Measurements from ENCODE around the gene RAB5IF. TPM values are rescaled to one million over a fixed set of nuclear protein-coding genes. Genes with fewer than 3 reads are reported as not detected.

Gene RAB5IF
- total and polyA plus RNA-seq, 2 of the 13 experiments (the other 11 are each of a cell fraction or from before 2014, with no cell fraction given): 261 to 305 TPM

DNA sequence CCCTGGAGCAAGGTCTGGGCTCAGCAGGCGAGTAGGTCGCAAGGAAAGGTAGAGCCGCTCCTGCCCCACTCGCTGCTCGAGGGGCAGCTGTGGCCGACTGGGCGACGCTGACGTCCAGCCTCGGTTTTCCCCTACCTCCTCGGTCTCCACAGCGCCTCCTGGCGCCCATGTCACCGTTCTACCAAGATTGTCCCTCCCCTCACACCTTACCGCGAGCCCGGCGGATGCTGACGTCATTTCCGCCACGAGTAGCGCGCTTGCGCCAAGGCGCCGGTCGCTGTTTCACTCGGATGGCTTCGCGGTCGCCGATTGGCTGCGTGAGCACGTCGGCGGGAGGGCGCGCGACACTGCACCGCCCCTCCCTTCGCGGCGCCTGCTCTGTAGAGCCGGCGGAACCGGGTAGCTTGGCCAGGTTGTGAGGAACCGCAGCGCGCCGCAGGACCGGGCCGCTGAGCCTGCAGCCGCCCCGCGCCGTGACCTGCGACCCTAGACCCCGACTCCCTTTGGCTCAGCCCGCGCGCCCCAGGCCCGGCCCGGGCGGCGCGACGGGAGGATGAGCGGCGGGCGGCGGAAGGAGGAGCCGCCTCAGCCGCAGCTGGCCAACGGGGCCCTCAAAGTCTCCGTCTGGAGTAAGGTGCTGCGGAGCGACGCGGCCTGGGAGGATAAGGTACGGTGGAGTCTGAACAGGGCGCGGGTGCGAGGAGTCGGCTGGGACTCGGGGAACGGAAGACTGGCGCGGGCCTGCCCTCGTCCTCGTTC is at the start of gene RAB5IF (continued):
- TF ChIP-seq ZNF564 (CRISPR knock-in tag; IDR thresholded peaks at IDR 0.05) (peak; percentile 88; the same call in 1 of the 2 replicates), ZNF451 (CRISPR knock-in tag; IDR thresholded peaks at IDR 0.05) (peak; percentile 96), REXO4 (CRISPR knock-in tag; IDR thresholded peaks at IDR 0.05; ENCODE audit: borderline replicate concordance) (no peak), ZC3H4 (CRISPR knock-in tag; IDR thresholded peaks at IDR 0.05; ENCODE audit: borderline replicate concordance) (no peak; the same call in 1 of the 2 replicates), ZNF589 (CRISPR knock-in tag; conservative IDR thresholded peaks at IDR 0.05) (peak; percentile 20; the same call in 1 of the 2 replicates), EP300 (IDR thresholded peaks at IDR 0.05; ENCODE audit: low read depth in 2 of 2, low read length in 2 of 2) (peak; percentile 59 to 80), EP300 (CRISPR knock-in tag; IDR thresholded peaks at IDR 0.05; ENCODE audit: borderline replicate concordance) (peak; percentile 58; the same call in 1 of the 2 replicates), ZNF431 (CRISPR knock-in tag; IDR thresholded peaks at IDR 0.05; ENCODE audit: borderline replicate concordance, low read depth) (peak; percentile 96), TMF1 (CRISPR knock-in tag; IDR thresholded peaks at IDR 0.05; ENCODE audit: low read depth) (peak; percentile 94; the same call in 1 of the 2 replicates), YEATS4 (CRISPR knock-in tag; IDR thresholded peaks at IDR 0.05; ENCODE audit: borderline replicate concordance) (peak; percentile 98), NFE2 (CRISPR knock-in tag; IDR thresholded peaks at IDR 0.05) (no peak), SP4 (CRISPR knock-in tag; IDR thresholded peaks at IDR 0.05) (peak; percentile 95), SRSF4 (IDR thresholded peaks at IDR 0.05; ENCODE audit: low read depth, low read length, poor library complexity, severe bottlenecking) (no peak), NR2F6 (IDR thresholded peaks at IDR 0.05) (no peak), NR2F6 (CRISPR knock-in tag; IDR thresholded peaks at IDR 0.05) (peak; percentile 89; the same call in 1 of the 2 replicates), TAF1 (CRISPR knock-in tag; IDR thresholded peaks at IDR 0.05) (peak; percentile 92), ZFYVE20 (CRISPR knock-in tag; IDR thresholded peaks at IDR 0.05; ENCODE audit: borderline replicate concordance, low read depth) (no peak), YEATS2 (CRISPR knock-in tag; IDR thresholded peaks at IDR 0.05; ENCODE audit: borderline replicate concordance) (peak; percentile 100)
- TF ChIP-seq, protein P1, sequence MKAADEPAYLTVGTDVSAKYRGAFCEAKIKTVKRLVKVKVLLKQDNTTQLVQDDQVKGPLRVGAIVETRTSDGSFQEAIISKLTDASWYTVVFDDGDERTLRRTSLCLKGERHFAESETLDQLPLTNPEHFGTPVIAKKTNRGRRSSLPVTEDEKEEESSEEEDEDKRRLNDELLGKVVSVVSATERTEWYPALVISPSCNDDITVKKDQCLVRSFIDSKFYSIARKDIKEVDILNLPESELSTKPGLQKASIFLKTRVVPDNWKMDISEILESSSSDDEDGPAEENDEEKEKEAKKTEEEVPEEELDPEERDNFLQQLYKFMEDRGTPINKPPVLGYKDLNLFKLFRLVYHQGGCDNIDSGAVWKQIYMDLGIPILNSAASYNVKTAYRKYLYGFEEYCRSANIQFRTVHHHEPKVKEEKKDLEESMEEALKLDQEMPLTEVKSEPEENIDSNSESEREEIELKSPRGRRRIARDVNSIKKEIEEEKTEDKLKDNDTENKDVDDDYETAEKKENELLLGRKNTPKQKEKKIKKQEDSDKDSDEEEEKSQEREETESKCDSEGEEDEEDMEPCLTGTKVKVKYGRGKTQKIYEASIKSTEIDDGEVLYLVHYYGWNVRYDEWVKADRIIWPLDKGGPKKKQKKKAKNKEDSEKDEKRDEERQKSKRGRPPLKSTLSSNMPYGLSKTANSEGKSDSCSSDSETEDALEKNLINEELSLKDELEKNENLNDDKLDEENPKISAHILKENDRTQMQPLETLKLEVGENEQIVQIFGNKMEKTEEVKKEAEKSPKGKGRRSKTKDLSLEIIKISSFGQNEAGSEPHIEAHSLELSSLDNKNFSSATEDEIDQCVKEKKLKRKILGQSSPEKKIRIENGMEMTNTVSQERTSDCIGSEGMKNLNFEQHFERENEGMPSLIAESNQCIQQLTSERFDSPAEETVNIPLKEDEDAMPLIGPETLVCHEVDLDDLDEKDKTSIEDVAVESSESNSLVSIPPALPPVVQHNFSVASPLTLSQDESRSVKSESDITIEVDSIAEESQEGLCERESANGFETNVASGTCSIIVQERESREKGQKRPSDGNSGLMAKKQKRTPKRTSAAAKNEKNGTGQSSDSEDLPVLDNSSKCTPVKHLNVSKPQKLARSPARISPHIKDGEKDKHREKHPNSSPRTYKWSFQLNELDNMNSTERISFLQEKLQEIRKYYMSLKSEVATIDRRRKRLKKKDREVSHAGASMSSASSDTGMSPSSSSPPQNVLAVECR (CRISPR knock-in tag; IDR thresholded peaks at IDR 0.05; ENCODE audit: borderline replicate concordance): peak; percentile 96
- TF ChIP-seq, protein P2, sequence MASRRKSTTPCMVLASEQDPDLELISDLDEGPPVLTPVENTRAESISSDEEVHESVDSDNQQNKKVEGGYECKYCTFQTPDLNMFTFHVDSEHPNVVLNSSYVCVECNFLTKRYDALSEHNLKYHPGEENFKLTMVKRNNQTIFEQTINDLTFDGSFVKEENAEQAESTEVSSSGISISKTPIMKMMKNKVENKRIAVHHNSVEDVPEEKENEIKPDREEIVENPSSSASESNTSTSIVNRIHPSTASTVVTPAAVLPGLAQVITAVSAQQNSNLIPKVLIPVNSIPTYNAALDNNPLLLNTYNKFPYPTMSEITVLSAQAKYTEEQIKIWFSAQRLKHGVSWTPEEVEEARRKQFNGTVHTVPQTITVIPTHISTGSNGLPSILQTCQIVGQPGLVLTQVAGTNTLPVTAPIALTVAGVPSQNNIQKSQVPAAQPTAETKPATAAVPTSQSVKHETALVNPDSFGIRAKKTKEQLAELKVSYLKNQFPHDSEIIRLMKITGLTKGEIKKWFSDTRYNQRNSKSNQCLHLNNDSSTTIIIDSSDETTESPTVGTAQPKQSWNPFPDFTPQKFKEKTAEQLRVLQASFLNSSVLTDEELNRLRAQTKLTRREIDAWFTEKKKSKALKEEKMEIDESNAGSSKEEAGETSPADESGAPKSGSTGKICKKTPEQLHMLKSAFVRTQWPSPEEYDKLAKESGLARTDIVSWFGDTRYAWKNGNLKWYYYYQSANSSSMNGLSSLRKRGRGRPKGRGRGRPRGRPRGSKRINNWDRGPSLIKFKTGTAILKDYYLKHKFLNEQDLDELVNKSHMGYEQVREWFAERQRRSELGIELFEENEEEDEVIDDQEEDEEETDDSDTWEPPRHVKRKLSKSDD (CRISPR knock-in tag; IDR thresholded peaks at IDR 0.05; ENCODE audit: low read depth): peak; percentile 89
- TF ChIP-seq, protein P3, sequence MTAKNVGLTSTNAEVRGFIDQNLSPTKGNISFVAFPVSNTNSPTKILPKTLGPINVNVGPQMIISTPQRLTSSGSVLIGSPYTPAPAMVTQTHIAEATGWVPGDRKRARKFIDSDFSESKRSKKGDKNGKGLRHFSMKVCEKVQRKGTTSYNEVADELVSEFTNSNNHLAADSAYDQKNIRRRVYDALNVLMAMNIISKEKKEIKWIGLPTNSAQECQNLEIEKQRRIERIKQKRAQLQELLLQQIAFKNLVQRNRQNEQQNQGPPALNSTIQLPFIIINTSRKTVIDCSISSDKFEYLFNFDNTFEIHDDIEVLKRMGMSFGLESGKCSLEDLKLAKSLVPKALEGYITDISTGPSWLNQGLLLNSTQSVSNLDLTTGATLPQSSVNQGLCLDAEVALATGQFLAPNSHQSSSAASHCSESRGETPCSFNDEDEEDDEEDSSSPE (CRISPR knock-in tag; IDR thresholded peaks at IDR 0.05): peak; percentile 98

Data from HepG2 (cell line).